ENCODE results near the gene DZIP3.
A peak's percentile ranks its signal among the peaks of the same experiment; 100 is the strongest.
"Not testable (repeated sequence)": the region's sequence is repeated elsewhere in the genome, so short reads cannot be mapped to it uniquely, and the experiment has no call there.

DZIP3 gene

GRCh38 chr3:108642526-108642925 is 53.0 kb downstream of the DZIP3 start:
- no peaks in the 10 kb centered on the region for H3K9me3 ChIP-seq (ENCODE audit: insufficient read depth, low read depth, low read length)
- no peak overlapping the region for H3K9ac ChIP-seq (ENCODE audit: low read depth, low read length)
- no peaks in the 10 kb centered on the region for H3K27me3 ChIP-seq (ENCODE audit: insufficient read depth, low read length)
- peaks cover 32% of the 10 kb centered on the region for H3K36me3 ChIP-seq (ENCODE audit: insufficient read depth, low read length)
- no peak overlapping the region for H3K27ac ChIP-seq (ENCODE audit: low read depth, low read length)
- no peak overlapping the region for H3K4me3 ChIP-seq (ENCODE audit: low read length)
- WGBS, result 92% methylated on average over 3 of the region's 3 CpGs
- peaks cover 14% of the 10 kb centered on the region for H3K4me1 ChIP-seq (ENCODE audit: insufficient read depth, low read length)

GRCh38 chr3:108645364-108645763 is 55.8 kb downstream of the DZIP3 start:
- 43% methylated on average over 1 of the region's 1 CpG for WGBS

GRCh38 chr3:108655664-108656063 is 66.1 kb downstream of the DZIP3 start:
- not testable (repeated sequence) for H3K27ac ChIP-seq (ENCODE audit: low read depth, low read length); H3K9ac ChIP-seq (ENCODE audit: low read depth, low read length); H3K4me3 ChIP-seq (ENCODE audit: low read length); H3K27me3 ChIP-seq (ENCODE audit: insufficient read depth, low read length); H3K4me1 ChIP-seq (ENCODE audit: insufficient read depth, low read length)
- 96% methylated on average over 15 of the region's 15 CpGs for WGBS
- H3K9me3 ChIP-seq (ENCODE audit: insufficient read depth, low read depth, low read length), result peaks cover 23% of the 10 kb centered on the region
- peaks cover 49% of the 10 kb centered on the region for H3K36me3 ChIP-seq (ENCODE audit: insufficient read depth, low read length)

More at GRCh38 chr3:108645364-108645763, 55.8 kb downstream of the DZIP3 start:
- Histone ChIP-seq H3K9me3 (ENCODE audit: insufficient read depth, low read depth, low read length) (no peaks in the 10 kb centered on the region), H3K27me3 (ENCODE audit: insufficient read depth, low read length) (no peaks in the 10 kb centered on the region), H3K36me3 (ENCODE audit: insufficient read depth, low read length) (peaks cover 47% of the 10 kb centered on the region), H3K4me1 (ENCODE audit: insufficient read depth, low read length) (peaks cover 14% of the 10 kb centered on the region), H3K4me3 (ENCODE audit: low read length) (no peak overlapping the region), H3K27ac (ENCODE audit: low read depth, low read length) (peak overlapping the region; percentile 33; the same call in 1 of the 2 replicates), H3K9ac (ENCODE audit: low read depth, low read length) (no peak overlapping the region)

- Histone ChIP-seq H3K9ac (ENCODE audit: low read depth, low read length) (no peak overlapping the region), H3K4me1 (ENCODE audit: insufficient read depth, low read length) (peaks cover 13% of the 10 kb centered on the region), H3K27me3 (ENCODE audit: insufficient read depth, low read length) (no peaks in the 10 kb centered on the region), H3K27ac (ENCODE audit: low read depth, low read length) (no peak overlapping the region), H3K9me3 (ENCODE audit: insufficient read depth, low read depth, low read length) (no peaks in the 10 kb centered on the region), H3K4me3 (ENCODE audit: low read length) (no peak overlapping the region), H3K36me3 (ENCODE audit: insufficient read depth, low read length) (peaks cover 17% of the 10 kb centered on the region)
- WGBS, result 76% methylated on average over 1 of the region's 2 CpGs
These were observed 72.2 kb downstream of the DZIP3 start for GRCh38 chr3:108661699-108662098.

- peaks cover 17% of the 10 kb centered on the region for H3K36me3 ChIP-seq (ENCODE audit: insufficient read depth, low read length)
- no peak overlapping the region for H3K27ac ChIP-seq (ENCODE audit: low read depth, low read length)
- no peak overlapping the region for H3K4me3 ChIP-seq (ENCODE audit: low read length)
- no peaks in the 10 kb centered on the region for H3K27me3 ChIP-seq (ENCODE audit: insufficient read depth, low read length)
- H3K9ac ChIP-seq (ENCODE audit: low read depth, low read length), result no peak overlapping the region
- 54% methylated on average over 5 of the region's 6 CpGs for WGBS
- H3K9me3 ChIP-seq (ENCODE audit: insufficient read depth, low read depth, low read length), result no peaks in the 10 kb centered on the region
- peaks cover 13% of the 10 kb centered on the region for H3K4me1 ChIP-seq (ENCODE audit: insufficient read depth, low read length)
These were observed 72.7 kb downstream of the DZIP3 start for GRCh38 chr3:108662142-108662738.

- WGBS, result 100% methylated on average over 1 of the region's 1 CpG
- H3K36me3 ChIP-seq (ENCODE audit: insufficient read depth, low read length), result peaks cover 17% of the 10 kb centered on the region
- H3K9me3 ChIP-seq (ENCODE audit: insufficient read depth, low read depth, low read length), result no peaks in the 10 kb centered on the region
- no peak overlapping the region for H3K4me3 ChIP-seq (ENCODE audit: low read length)
- H3K27me3 ChIP-seq (ENCODE audit: insufficient read depth, low read length), result no peaks in the 10 kb centered on the region
- H3K4me1 ChIP-seq (ENCODE audit: insufficient read depth, low read length), result peaks cover 13% of the 10 kb centered on the region
- no peak overlapping the region for H3K9ac ChIP-seq (ENCODE audit: low read depth, low read length)
- H3K27ac ChIP-seq (ENCODE audit: low read depth, low read length), result no peak overlapping the region
These were observed 74.7 kb downstream of the DZIP3 start for GRCh38 chr3:108664266-108664665.

- no CpG with 5 or more reads among the region's 1 CpG for WGBS
- no peak overlapping the region for H3K9ac ChIP-seq (ENCODE audit: low read depth, low read length)
- no peak overlapping the region for H3K27ac ChIP-seq (ENCODE audit: low read depth, low read length)
- H3K4me1 ChIP-seq (ENCODE audit: insufficient read depth, low read length), result peaks cover 13% of the 10 kb centered on the region
- H3K4me3 ChIP-seq (ENCODE audit: low read length), result no peak overlapping the region
- H3K27me3 ChIP-seq (ENCODE audit: insufficient read depth, low read length), result no peaks in the 10 kb centered on the region
- no peaks in the 10 kb centered on the region for H3K9me3 ChIP-seq (ENCODE audit: insufficient read depth, low read depth, low read length)
- H3K36me3 ChIP-seq (ENCODE audit: insufficient read depth, low read length), result peaks cover 43% of the 10 kb centered on the region
These were observed 77.8 kb downstream of the DZIP3 start for GRCh38 chr3:108667312-108667711.

GRCh38 chr3:108669208-108669607 is 79.7 kb downstream of the DZIP3 start:
- H3K4me3 ChIP-seq (ENCODE audit: low read length), result no peak overlapping the region
- H3K4me1 ChIP-seq (ENCODE audit: insufficient read depth, low read length), result peaks cover 13% of the 10 kb centered on the region

GRCh38 chr3:108672701-108673100 is 83.2 kb downstream of the DZIP3 start:
- peaks cover 57% of the 10 kb centered on the region for H3K36me3 ChIP-seq (ENCODE audit: insufficient read depth, low read length)
- no peak overlapping the region for H3K4me3 ChIP-seq (ENCODE audit: low read length)
- no peak overlapping the region for H3K27ac ChIP-seq (ENCODE audit: low read depth, low read length)
- H3K9ac ChIP-seq (ENCODE audit: low read depth, low read length), result no peak overlapping the region
- H3K4me1 ChIP-seq (ENCODE audit: insufficient read depth, low read length), result no peaks in the 10 kb centered on the region
- H3K27me3 ChIP-seq (ENCODE audit: insufficient read depth, low read length), result no peaks in the 10 kb centered on the region
- H3K9me3 ChIP-seq (ENCODE audit: insufficient read depth, low read depth, low read length), result no peaks in the 10 kb centered on the region

More at GRCh38 chr3:108669208-108669607, 79.7 kb downstream of the DZIP3 start:
- Histone ChIP-seq H3K27ac (ENCODE audit: low read depth, low read length) (no peak overlapping the region), H3K9me3 (ENCODE audit: insufficient read depth, low read depth, low read length) (no peaks in the 10 kb centered on the region), H3K36me3 (ENCODE audit: insufficient read depth, low read length) (peaks cover 42% of the 10 kb centered on the region), H3K9ac (ENCODE audit: low read depth, low read length) (no peak overlapping the region), H3K27me3 (ENCODE audit: insufficient read depth, low read length) (no peaks in the 10 kb centered on the region)

GRCh38 chr3:108673988-108674661 is 84.6 kb downstream of the DZIP3 start:
- Histone ChIP-seq H3K9ac (ENCODE audit: low read depth, low read length) (no peak overlapping the region), H3K9me3 (ENCODE audit: insufficient read depth, low read depth, low read length) (no peaks in the 10 kb centered on the region), H3K4me1 (ENCODE audit: insufficient read depth, low read length) (no peaks in the 10 kb centered on the region), H3K27me3 (ENCODE audit: insufficient read depth, low read length) (no peaks in the 10 kb centered on the region), H3K27ac (ENCODE audit: low read depth, low read length) (no peak overlapping the region; the same call in 1 of the 2 replicates), H3K4me3 (ENCODE audit: low read length) (no peak overlapping the region), H3K36me3 (ENCODE audit: insufficient read depth, low read length) (peaks cover 60% of the 10 kb centered on the region)
- 90% methylated on average over 3 of the region's 3 CpGs for WGBS

- H3K4me1 ChIP-seq (ENCODE audit: insufficient read depth, low read length), result no peaks in the 10 kb centered on the region
- no peak overlapping the region for H3K27ac ChIP-seq (ENCODE audit: low read depth, low read length)
- no peak overlapping the region for H3K9ac ChIP-seq (ENCODE audit: low read depth, low read length)
- no peak overlapping the region for H3K4me3 ChIP-seq (ENCODE audit: low read length)
- WGBS, result 100% methylated on average over 1 of the region's 1 CpG
- H3K36me3 ChIP-seq (ENCODE audit: insufficient read depth, low read length), result peaks cover 30% of the 10 kb centered on the region
- H3K9me3 ChIP-seq (ENCODE audit: insufficient read depth, low read depth, low read length), result no peaks in the 10 kb centered on the region
- H3K27me3 ChIP-seq (ENCODE audit: insufficient read depth, low read length), result no peaks in the 10 kb centered on the region
These were observed 88.3 kb downstream of the DZIP3 start for GRCh38 chr3:108677811-108678210.
